ENCODE measurements around the gene SLA2.
"Not testable (repeated sequence)": the region's sequence is repeated elsewhere in the genome, so short reads cannot be mapped to it uniquely, and the experiment has no call there.

SLA2 gene, protein sequence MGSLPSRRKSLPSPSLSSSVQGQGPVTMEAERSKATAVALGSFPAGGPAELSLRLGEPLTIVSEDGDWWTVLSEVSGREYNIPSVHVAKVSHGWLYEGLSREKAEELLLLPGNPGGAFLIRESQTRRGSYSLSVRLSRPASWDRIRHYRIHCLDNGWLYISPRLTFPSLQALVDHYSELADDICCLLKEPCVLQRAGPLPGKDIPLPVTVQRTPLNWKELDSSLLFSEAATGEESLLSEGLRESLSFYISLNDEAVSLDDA

DNA sequence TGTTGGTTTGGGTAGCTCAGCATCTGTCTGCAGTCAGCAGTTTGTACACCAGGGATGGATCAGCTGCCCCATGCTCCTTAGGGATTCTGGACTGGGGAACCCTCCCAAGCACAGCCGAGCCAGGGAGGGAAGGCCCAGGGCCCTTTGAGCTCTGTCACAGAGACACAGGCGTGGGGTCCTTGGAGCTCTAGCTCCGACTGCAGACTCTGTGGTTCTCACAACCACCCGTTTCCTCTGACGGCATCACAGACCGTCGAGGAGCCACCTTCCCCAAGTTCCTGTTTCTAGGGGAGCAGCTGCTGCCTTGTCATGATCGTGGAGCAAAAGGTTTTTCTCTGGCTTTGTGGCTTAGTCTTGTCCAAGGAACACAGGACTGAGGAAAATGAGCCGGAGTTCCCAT is at the start of gene SLA2:
SLA2 (minus strand) TSS at position 199 of the 400 bp plus-strand sequence. CDS start 4,861 bp downstream, outside the sequence.
- peak; percentile 41 for DNase-seq (ENCODE audit: low read depth)

DNA sequence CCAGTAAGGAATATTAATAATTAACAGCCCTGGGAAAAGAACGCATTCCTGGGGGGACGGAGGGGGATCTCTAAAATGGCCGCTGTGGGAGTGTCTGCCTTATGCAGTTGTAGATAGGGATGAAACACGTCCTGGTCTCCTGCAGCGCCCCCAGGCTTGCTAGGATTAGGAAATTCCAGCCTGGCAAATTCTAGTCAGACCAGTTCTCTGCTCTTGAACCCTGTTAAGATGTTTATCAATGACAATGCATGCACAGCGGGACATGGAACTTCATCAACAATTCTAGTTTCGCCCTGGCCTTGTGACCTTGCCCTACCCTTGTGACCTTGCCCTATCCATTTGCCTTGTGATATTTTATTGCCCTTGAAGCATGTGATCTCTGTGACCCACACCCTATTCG is 49.5 kb upstream of the SLA2 start:
- DNase-seq (ENCODE audit: low read depth) = not testable (repeated sequence)

DNA sequence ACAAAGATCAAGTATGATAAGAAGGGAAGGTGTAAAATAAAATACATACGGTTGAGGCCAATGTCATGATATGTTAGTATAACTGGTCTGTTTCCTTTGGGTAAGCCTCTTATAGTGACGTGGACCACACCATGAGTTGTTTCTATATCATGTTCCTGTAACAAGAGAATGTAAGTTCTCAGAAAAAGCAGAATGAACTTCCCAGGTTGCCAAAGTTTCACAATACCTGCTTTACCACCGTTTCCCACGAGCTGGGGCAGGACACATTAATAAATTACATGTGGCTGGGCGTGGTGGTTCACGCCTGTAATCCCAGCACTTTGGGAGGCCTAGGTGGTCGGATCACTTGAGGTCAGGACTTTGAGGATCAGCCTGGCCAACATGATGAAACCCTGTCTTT is 42.6 kb upstream of the SLA2 start:
- DNase-seq (ENCODE audit: low read depth) = no peak

DNA sequence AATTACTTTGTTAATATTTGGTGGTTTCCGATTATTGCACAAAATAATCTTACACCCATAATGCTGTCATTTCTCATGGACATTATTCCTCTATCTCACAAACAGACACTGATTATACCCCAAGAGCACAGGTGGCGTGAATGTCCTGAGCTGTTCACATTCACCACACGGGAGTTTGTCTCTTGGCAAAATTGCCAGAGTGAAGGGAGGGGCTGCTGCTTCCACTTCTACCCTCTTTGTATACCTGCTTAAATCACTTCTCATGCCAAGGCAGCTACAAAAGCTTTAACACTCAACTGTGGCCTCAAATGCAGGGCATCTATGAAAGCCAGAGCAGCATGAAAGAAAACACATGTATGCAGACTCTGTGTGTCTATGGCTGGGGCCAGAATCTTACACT is 41.9 kb upstream of the SLA2 start:
- DNase-seq (ENCODE audit: low read depth) = no peak

DNA sequence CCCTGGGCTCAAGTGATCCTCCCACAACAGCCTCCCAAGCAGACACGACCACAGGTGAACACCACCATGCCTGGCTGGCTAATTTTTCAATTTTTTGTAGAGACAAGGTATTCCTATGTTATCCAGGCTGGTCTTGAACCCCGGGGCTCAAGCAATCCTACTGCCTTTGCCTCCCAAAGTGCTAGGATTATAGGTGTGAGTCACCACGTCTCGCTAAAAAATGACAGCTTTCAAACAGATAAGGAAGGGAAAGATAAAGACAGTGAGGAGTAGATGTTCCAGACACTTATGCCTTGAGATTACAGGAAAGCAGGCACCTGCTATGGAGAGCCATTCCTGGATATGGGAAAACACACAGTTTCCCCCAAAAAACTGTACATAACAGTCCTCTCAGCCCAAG is 40.9 kb upstream of the SLA2 start:
- no peak for DNase-seq (ENCODE audit: low read depth)

DNA sequence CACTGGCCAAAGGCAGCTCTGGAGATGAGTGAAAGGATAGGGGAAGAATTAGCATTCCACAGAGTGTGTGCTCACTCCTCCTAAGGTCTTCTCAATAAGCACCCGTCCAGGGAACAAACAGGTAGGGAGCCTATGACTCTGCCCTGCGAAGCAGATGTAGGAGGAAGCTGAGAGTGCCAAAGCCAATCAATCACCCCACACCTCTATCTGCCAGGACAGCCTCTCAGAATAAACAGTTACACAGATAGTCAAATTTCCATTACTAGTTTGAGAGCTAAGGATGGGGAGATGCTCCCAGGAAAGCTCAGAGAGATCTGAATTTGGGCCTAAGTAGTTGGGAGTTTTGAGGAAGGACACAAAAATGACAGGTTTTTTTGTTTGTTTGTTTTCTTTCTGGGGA is 40.5 kb upstream of the SLA2 start:
- DNase-seq (ENCODE audit: low read depth) = no peak

DNA sequence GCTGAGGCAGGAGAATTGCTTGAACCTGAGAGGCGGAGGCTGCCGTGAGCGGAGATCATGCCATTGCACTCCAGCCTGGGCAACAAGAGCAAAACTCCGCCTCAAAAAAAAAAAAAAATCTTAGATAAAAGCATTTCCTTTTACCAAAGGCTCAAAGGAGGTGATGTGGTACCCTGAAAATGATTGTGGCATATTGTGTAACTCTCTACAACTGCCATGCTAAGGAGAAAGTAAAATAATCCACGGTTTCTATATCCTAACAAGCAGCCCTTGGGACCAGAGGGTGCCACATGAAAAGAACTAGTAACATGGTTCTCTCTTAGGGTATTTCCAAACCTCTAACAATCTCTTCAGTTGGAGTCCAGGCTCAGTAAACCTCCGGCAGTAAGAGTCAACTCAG is 38.8 kb upstream of the SLA2 start:
- no peak for DNase-seq (ENCODE audit: low read depth)

DNA sequence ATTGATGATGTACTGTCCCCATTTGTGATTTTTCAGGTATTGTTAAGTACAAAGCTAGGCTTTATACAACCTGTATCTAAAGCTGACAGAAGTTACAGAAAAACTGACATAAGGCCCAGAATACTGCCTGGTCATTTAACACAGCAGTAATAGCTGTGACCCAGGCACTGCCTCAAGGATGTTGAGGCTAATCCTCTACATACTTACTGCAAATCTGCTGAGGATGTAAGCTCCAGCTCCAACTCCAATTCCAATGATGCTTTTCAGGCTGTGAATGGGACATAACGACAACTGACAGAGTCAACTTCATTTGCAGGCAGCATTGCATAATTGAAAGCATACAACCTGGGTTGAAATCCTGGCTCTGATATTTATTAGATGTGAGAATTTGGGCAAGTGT is 36.3 kb upstream of the SLA2 start:
- no peak for DNase-seq (ENCODE audit: low read depth)

DNA sequence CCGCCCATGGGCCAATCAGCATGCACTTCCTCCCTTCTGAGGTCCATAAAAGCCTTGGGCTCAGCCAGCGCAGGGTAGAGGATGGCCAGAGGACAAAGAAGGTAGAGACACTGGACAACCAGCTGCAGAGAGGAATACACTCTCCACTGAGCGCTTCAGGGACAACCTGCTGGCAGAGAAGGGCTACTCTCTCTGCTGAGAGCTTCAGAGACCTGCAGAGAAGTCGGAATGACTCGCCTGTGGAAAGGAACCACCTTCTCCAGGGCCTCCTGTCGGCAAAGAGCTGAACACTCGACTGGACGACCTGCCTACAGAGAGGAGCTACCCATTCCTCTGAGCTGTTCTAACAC is 31.4 kb upstream of the SLA2 start:
- no peak for DNase-seq (ENCODE audit: low read depth)

DNA sequence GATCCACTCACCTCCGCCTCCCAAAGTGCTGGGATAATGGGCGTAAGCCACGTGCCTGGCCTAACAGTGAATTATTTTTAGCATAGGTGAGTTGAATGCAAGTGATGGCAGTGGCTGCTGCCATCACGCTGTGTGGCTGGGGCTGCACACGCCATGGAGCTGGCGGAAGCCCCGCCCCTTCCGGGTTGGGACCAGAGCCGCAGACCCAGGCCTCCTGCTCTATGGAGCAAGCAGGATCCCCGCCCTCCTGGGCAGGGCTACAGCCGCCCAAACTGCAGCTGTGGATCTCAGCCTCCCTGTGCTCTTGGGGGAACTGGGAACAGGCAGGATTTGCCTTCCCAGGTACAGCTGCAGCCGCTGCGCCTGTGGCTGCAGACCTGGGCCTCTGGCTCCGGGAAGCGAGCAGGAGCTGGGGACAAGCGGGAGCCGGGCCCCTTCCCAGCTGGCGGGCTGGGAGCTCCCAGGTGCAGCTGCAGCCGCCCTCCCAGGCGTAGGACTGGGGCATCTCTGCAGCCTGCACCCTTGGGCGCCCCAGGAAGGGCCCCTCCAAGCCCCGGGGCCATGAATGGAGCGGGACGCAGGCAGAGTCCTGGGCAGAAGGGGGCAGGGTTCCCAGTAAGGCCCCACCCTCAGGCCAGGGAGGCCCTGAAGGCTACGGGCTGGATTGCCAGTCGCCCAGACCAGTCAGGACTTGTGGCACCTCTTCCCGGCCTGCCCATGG is 30.9 kb upstream of the SLA2 start:
- DNase-seq (ENCODE audit: low read depth) = no peak

DNA sequence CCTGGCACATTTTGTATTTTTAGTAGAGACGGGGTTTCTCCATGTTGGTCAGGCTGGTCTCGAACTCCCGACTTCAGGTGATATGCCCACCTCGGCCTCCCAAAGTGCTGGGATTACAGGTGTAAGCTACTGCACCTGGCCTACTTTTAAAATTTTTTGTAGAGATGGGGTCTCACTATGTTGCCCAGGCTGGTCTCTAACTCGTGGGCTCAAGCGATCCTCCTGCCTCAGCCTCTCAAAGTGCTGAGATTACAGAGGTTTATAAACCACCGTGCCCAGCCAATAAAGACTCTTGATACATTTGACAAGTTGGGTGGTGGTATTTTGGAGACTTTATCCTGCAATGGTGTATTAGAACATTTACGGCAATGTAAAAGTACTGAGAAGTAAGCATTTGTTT is 29.5 kb upstream of the SLA2 start:
- not testable (repeated sequence) for DNase-seq (ENCODE audit: low read depth)

DNA sequence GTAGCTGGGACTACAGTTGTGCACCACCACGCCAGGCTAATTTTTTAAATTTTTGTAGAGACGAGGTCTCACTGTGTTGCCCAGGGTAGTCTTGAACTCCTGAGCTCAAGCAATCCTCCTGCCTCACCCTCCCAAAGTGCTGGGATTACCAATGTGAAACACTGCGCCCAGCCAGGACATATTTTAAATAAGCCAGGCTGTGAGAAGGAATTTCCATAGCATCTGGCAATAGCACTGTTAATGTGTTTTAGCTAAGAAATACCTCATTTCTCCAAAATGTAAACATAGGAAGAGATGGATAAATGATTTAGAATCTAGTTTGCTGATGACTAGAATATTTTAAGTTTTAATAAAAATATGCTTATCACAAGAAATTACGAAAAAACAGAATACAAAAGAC is 27.0 kb upstream of the SLA2 start:
- DNase-seq (ENCODE audit: low read depth) = no peak

DNA sequence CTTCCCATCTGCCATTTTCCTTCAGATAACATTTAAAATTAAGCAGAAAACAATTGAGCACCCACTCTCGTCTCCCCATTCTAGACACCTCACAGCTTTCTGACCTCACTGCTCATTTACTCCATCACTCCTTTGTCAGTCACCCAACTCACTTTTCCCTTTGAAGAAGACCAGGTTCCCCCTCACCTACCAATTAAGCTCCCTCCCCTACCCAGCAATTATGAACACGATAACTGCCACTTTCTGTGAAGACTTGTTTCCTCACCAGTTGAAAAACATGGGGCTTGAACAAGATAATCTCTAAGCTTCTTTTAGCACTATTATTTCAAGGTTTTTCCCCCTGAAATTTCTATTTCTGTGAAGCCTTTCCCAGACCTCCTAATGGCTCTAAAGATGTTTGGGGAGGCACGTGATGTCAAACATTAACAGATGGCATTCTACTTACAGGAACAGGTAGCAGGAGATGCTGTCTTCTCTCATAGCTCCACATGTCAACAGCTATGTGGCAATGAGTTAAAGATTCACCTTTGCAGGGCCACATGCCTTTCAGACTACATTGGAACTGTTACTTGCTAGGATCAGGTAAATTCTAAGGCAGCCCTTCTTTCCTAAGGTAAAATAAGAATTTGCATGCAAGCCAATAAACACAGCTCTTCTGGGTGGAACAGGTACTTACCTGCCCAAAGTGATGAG is 24.8 kb upstream of the SLA2 start:
- DNase-seq (ENCODE audit: low read depth) = no peak

DNA sequence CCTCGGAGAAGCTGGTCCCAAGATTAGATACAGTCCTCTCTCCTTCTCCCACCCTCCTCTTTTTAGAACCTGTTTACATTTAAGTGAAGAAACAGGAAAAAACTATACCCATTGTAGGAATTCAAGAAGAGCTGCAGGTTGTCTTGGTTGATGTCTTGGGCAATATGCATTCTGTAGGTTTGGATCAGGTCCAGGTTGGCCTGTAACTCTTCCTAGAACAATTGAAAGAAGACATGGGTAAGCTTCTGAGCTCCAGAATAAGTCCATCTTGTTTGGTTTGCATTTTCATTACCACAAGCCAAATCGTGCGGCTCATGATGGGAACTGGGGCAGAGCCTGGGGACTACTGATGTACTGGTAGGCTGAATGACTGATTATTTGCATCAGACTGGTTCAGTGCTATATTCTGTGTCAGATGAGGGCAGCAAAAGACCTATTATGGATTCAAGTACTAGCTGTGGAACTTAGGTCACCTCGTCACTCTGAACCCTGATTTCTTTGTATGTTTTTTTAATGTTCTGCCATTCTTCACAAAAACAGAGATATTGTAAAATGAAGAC is 20.3 kb upstream of the SLA2 start:
- no peak for DNase-seq (ENCODE audit: low read depth)

DNA sequence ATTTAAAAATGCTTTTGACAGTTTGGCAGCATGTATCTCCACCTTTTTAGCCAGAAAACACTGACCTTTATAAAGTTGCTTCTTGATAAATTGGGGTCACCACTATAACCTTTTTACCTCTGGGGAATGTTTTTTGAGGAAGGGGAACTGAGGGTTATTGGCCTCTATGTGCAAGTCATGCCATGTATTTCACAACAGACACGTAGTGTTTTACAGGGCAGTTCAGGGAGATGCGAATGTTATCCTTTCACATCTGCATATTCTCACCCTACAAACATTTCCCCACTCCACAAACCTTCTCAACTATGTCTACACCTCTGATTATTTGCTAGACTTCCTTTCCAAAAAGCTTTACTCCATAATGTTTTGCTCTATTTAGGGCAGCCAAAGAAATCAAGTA is 17.0 kb upstream of the SLA2 start:
- no peak for DNase-seq (ENCODE audit: low read depth)

DNA sequence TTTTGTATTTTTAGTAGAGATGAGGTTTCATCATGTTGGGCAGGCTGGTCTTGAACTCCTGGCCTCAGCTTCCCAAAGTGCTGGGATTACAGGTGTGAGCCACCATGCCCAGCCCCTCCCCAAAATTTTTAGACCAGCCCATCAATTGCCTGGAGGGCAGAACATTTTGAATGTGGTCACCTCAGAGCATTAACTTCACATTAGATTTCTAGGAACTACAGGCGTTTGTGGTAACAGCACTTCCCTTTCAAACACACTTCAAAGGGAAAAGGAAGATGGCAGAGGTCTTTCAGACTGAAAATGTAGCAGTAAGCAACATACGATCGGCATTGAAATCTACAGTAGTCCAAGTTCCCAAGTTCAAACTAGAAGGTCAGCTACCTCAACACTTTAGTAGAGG is 12.3 kb upstream of the SLA2 start:
- no peak for DNase-seq (ENCODE audit: low read depth)

DNA sequence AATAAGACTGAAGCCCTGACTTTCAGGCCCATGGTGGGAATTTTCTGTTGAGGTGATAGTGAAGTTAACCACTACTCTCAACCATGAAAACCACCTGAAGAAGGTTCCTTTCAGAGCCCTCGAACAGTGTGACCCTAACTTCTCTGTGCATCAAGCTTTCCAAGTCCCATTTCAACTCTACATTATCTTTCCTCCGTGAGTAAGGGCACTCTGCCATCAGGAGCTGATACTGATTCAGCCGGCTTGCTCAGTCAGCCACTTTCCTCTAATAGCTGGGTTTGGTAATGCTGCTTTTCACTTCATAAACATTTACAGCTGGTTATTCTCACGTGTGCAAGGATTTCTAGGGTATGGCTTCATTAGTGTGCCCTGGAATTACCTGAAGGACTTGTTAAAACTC is 10.7 kb upstream of the SLA2 start:
- DNase-seq (ENCODE audit: low read depth) = no peak

DNA sequence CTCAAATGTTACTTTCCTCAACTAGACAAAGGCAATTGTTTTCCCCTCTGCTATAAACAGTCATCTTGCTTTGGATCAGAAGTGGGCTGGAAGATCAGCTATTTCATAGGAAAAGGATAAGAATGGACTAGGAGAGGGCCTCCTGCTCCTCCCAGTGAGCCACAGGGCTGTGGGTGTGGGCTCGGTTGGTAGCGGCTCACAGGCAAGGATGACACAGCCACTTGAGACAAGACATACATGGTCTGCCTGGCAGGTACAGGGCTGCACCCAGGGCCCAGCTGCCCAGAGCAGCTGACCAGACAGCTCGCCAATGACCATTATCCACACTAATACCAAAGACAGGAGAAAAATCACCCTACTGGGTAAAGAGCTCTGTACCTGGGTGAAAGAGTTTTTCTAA is 9.0 kb upstream of the SLA2 start:
- no peak for DNase-seq (ENCODE audit: low read depth)

DNA sequence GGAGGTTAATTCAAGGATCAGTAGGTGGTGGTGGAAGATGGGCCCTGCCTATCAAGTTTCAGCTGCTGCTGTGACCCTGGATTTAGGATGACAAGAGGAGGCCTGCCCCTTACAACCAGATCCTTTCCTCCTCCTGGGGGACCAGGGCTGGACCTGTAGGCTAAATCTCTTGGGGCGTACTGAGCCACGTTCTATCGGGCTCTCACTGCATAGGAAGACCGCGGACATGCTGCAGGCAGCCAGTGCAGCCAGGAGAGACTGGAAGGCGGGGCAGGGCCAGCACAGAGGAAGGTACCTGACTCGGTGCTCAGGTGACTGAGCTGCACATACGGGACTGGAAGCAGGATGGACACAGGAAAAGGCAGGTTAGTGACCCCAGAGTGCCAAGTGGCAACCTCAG is 8.5 kb upstream of the SLA2 start:
- no peak for DNase-seq (ENCODE audit: low read depth)

DNA sequence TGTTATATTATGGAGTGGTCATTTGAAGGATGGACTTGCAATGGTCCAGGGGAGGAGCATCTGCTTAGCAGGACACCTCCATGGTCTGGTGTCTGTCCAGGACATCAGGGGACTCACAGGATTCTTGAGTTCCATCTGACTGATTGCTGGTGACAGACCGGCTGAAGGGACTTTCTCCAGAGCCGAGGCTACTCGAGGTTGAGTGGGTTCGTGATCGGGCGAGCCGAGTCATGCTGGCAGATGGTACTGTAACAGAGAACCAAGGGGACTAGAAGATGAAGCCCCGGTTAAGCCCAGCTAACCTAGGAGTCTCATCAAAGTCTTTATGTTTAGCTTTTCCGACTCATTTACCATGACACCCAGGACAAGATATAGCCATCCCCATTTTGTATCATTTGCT is 7.5 kb upstream of the SLA2 start:
- no peak for DNase-seq (ENCODE audit: low read depth)

DNA sequence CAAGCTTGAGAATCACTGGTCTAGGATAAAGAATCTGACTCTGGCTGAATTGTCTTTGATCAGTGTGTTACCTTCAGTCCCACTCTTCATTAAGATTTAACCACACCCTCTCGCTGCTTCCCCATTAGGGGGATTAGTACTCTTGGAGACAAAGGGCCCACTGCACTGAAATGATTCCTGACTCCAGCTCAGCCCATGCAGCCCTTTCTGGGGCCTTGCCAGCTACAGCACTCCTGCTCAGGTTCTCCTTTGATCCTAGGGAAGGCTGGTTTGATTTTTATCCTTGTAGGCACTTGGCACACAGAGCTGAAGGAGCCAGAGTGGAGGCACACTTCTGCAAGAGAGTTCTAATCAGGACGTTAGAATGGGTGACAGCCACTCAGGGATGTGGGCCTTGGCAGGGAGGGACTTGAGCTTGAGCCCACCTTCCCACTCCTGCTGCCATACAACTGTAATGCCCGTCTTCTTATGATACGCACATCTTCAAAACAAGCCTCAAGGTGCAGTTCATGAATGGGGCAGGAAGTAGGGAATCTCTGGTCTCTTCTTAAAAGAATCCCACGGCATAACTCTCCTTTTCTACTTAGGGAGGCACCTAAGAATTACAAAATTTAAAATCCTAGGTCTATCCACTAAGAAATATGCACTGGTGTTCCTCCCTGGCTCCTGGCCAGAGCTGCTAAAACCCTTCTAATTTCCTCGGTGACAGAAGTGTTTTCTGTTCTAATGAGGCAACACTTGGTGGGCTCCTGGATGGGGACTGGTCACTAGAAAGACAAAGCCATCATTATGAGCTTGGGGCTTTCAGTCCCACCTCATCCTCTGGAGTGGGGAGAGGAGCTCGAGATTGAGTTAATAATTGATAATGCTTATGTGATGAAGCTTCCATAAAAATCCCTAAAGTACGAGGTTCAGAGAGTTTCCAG is 1.5 kb upstream of the SLA2 start:
- no peak for DNase-seq (ENCODE audit: low read depth)

DNA sequence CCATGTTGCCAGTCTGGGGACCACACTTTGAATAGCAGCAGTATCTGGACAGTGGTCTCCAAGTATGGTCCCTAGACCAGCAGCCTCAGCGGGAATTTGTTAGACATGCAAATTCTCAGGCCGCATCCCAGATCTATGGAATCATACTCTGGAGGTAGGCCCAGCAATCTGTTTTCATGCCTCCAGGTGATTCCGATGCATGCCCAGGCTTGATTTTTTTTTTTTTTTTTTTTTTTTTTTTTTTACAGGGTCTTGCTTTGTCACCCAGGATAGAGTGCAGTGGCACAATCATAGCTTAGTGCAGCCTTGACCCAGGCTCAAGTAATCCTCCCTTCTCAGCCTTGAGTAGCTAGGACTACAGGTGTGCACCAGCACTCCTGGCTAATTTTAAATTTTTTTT is 682 bp upstream of the SLA2 start:
- DNase-seq (ENCODE audit: low read depth) = no peak
